8988T (cell line): Measurements from ENCODE around the gene LARGE1.

Experiments
- DNase-seq: peaks from one replicate; pipeline ENCODE4 v3.0.0; 2011

LARGE1 gene

DNA sequence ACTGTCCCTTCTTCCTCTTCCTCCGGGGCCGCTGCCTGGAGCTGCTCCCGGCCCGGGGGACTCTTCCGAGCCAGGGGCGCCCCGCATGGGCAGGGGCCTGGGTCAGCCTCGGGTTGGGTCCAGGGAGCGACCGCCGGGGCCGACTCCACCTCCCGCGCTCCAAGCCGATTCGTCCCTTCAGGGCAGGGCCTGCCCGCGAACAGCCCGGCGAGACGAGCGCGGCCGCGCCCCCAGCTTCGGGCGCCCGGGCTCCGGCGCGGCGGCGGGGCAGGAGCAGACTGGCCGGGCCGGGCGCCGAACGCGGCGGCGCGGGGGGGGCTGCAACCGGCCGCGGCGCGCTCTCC is at the start of gene LARGE1:
LARGE1 (minus strand) TSS at position 280 of the 344 bp plus-strand sequence.
- no peak for DNase-seq

DNA sequence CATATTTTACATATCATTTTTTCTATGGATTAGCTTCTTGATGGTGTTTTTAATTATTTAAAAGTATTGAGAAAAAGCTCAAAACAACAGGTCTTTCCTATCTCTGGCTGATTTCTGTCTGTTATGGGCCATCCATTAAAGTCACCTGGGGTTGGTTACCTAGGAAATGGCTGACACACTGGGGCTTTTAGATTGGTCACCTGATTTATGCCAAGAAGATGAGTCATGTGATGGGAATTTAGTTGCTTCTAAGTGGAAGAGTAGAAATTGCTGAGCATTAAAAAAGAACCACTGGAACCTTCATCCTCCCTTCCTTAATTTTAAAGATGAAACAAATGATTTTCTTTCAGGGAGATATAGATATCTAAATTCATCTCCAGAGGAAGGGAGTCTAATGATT is 48.8 kb upstream of the LARGE1 start:
- DNase-seq = no peak

DNA sequence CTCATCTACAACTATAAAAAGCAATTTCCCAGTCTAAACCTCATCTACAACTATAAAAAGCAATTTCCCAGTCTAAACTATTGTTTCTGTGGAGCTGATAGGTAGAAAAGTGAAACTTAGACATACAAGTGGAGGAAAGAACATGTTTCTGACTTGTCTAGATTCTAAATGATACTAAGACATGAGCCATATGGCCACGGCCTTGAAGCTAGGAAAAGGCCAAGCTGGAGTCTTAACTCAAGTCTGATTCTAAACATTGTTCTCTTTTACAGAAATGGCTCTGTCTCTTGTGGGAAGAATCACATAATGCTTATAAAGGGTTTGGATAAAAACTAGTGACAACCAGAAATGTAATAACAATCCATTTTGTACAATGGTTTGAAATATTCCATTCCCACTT is 43.8 kb upstream of the LARGE1 start:
- DNase-seq = no peak

DNA sequence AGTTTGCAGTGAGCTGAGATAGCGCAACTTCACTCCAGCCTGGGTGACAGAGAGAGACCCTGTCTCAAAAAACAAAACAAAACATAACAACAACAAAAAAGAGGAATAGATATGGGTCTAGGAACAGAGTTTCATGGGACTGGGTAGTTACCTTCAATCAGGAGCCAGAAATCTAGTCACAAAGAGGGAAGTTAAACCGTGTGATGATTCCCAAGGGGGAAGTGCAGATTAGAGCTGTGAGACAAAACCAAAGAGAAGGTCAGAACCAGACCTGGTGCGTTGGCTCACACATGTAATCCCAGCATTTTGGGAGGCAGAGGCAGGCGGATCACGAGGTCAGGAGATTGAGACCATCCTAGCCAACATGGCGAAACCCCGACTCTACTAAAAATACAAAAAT is 42.1 kb upstream of the LARGE1 start:
- DNase-seq = no peak

DNA sequence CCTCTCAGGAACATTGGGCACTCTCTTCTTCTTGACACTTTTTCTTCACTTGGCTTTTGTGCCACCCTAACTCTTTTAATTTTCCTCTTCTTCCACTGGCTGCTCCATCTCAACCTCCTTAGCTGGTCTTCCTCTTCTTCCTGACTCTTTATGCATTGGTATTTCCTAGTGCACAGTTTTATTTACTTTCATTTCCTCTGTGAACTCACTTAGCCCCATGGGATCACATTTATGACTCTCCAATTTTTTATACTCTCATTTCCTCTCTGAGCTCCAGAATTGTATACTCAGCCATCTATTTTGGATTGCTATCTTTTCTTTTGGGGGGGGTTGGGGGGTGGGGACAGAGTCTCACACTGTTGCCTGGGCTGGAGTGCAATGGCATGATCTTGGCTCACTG is 38.5 kb upstream of the LARGE1 start:
- no peak for DNase-seq

DNA sequence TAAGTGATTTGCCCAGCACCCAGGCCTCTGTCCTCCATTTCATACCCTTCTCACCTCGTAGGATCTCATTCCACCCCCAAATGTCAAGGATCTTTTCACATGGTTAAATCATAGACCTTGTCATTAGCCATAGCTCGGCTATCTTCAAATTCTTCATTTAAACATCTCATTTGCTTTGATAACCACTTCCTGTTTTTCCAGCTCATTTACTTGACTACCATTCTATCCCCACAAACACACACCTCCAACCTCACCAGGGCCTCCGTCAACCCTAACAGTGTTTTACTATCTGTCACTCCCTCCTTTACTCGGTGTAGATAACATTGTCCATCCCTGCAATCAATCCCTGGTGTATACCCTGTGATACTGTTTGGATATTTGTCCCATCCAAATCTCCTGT is 36.8 kb upstream of the LARGE1 start:
- DNase-seq = no peak

DNA sequence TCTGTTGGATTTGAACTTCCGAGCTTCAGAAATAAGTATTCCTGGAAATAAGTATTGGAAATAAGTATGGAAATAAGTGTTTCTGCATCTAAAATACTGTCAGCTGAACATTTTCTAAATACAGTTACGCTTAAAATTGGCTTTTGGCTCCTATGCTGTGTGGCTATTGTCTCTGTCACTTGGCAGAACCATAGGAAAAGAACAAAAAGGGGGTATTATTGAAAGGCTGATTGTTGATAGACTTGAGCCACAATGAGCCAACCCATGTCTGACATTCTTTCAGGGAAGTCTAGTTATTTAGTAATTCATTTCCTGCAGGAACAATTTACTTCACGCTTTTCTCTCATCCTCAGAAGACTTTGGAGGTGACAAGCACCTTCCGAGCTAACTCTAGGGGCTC is 32.5 kb upstream of the LARGE1 start:
- no peak for DNase-seq

DNA sequence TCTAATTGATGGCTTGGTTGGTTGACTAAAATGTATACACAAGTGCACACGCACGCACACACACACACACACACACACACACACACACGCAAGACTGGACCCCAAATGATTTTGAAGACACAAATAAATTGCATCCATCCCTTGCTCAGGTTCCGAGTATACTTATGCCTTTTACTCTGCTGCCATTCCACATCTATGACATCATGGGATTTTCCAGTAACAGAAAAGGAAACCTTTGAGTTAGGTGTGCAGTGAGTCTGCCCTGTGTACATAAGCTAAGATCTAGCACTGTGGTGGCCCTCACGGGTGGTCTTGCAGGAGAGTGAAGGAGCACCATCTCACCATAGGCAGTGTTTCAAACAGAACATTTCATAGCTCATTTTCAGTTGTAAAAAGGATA is 20.5 kb upstream of the LARGE1 start:
- no peak for DNase-seq

DNA sequence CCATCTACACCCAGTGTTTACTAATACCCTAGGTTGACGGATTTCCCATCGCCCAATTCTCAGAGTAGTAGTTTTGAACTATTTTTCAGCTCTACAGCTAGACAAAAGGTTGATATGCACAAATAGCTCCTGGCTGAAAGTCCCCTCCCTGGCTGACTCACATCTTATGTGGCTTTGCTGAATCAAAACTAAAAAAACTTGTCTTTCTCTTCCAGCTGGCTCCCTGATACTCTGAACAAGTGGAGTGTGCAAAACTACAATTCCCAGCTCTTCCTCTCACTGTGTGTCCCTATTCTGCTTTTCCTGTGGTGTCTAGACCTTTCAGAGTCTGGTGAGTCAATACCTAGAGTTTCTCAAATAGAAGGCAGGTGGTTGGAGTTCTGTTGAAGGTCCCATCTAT is 12.7 kb upstream of the LARGE1 start:
- DNase-seq = no peak

DNA sequence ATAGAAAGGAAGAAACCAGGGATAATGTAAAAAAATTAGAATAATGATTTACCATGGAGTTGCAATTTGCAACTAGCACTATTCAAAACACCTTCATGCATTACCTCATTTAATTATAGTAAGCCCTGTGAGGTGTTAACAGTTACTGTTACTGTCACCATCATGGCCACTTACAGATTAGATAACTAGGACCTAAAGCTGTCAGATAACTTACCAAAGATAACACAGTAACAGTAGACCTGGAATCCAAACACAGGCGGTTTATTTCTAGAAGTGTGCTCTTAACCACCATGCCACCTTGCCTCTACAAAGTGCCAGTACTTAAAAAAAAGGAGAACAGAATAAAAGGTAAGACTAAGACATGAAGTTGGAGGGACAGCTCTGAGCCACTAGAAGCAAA is 11.1 kb upstream of the LARGE1 start:
- no peak for DNase-seq

DNA sequence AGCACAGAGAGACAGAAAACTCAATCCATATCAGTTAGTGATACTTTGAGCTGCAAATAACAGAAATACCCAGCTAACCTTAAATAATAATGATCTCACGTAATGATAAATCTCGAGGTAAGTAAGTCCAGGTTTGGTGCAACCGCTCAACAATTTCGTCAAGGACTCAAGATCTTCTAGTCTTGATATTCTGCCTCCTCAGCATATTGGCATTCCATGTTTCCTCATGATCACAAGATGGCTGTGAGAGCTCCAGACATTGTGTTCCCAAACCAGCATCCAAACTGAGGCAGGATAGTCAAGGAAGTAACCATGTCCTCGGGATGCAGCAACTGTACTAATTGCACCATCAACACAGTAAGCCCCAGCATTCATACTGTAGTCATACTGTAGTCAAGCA is 7.5 kb upstream of the LARGE1 start:
- DNase-seq = no peak

DNA sequence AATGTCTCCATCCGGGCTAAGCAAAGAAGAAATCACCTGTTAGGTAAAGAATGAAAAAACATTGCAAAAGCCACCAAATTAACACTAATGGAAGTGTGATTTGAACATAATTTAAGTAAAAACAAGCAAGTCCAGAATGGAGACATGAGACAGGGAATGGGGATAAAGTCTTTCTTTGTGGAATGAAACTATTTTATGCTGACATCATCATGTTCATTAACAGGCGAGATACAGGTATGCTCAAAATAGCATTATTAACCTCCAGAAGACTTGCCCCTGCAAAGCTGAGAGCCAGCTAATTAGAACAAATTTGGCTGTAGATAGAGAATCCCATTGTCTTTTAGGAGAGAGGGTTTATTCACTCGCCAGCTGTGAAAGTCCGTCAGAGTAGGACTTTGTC is 4.9 kb upstream of the LARGE1 start:
- no peak for DNase-seq

DNA sequence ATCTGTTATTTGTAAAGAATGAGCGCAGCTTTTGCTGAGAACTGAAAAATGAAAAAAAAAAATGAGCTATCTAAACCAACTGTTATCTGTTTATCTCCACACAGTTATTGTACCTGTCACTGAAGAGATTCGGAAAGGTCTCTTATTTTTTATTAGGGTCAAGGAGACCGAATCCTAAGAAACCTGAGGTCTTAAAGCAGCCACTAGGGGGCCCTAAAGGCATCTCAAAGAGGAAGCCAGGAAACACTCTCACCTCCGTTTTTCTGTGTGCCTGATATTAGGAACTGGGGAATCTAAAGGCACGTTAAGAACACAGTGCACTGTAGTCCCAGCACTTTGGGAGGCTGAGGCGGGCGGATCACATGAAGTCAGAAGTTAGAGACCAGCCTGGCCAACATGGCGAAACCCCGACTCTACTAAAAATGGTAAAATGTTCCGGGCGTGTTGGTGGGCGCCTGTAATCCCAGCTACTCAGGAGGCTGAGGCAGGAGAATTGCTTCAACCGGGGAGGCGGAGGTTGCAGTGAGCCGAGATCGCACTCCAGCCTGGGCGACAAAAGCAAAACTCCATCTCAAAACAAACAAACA is 3.5 kb upstream of the LARGE1 start:
- DNase-seq = peak; percentile 37

DNA sequence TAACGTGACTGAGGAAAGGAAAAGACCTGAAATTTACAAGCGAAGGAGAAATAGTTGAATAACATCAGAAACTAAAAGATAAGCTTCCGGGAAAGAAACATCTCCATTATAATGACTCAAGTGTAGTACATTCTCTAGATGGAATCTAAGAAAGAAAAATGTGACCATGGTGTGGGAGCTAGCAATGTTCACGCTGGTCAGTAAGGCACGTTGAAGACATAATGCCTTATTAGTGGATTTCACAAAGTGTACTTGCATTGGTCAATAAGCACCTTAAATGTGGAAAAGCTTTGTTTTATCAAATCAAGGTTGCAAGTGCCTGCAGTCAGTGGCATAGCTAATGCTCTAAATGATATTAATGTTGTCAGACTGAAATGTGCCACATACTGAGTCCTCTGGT is 2.8 kb upstream of the LARGE1 start:
- DNase-seq = no peak

DNA sequence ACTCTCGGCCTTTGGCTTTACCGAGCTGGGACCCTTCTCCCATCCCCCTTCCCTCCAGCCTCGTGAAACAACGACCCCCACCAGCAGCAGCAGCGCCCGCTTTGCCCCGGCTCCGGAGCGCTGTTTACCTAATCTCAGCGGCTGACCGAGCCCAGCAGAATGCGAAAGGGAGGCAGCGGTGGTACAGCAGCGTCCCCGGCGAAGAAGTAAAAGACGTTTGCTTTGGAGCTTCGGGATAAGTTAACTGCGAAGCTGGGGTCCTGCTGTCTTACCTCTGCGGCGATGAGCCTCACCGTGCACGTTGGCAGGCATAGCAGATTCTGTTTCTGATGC is 2.0 kb upstream of the LARGE1 start:
- no peak for DNase-seq

DNA sequence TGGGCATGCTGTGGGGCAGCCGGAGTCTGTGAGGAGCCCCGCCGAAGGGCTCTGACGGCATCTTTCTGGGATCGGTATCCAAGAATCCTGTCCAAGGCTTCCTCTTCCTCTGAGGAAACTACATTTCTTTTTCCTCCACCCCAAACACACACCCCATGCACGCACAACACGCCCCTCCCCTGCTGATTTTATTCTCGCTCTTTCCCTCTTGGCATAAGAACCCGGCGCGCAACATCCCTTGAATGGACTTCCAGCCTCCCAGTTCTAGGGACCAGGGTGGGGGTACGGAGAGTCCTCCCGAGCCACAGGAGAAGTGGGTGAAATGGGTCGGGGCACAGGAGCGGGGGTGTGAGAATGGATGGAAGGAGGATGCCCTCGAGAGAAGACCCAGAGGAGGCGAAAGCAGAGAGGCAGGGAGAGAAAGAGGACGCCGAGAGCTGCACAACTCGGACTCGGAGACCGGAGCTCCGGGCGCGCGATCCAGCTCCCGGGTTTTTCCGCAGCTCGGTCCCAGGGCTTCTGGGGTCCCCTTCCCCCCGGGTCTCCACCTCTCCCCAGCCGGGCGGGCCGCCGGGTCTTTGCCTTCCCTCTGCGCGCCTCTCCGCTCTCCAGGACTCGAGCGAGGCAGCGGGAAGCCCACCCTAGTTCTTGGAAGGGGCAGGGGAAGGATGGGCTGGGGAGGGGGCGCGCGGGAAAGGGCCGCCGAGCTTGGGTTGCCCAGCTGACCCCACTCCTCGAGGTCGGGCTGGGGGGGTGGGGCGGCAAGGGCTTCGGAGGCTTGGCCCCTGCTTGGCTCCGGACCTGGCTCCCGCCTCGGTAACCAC is 1.5 kb upstream of the LARGE1 start:
- no peak for DNase-seq

DNA sequence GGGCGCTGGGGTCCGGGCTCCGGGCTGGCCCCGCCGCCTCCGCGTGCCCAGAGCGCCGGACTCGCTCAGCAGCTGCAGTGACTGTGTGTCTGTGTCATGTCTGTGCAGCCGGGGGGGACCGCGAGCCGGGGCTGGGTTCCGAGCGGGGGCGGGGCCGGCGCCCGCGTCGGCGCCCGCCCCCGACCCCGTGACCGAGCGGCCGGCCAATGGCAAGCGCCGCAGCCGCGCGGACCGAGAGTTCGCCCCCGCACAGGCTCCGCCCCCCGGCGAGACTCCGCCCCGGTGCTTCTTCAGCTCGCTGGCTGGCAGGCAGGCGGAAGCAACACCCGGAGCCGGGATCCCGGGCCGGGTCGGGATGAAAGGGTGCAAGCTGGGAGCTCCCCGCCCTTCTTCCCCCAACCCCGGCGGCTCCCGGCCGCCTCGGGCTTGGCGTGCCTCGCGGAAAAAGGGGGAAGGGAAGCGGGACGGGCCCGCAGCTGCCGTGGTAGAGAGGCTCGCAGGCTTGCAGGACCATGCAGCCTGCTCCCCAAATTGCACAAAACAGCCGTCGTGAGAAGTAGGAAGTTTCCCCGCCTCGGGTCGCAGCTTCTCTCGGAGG is 750 bp upstream of the LARGE1 start:
- peak; percentile 86 for DNase-seq

DNA sequence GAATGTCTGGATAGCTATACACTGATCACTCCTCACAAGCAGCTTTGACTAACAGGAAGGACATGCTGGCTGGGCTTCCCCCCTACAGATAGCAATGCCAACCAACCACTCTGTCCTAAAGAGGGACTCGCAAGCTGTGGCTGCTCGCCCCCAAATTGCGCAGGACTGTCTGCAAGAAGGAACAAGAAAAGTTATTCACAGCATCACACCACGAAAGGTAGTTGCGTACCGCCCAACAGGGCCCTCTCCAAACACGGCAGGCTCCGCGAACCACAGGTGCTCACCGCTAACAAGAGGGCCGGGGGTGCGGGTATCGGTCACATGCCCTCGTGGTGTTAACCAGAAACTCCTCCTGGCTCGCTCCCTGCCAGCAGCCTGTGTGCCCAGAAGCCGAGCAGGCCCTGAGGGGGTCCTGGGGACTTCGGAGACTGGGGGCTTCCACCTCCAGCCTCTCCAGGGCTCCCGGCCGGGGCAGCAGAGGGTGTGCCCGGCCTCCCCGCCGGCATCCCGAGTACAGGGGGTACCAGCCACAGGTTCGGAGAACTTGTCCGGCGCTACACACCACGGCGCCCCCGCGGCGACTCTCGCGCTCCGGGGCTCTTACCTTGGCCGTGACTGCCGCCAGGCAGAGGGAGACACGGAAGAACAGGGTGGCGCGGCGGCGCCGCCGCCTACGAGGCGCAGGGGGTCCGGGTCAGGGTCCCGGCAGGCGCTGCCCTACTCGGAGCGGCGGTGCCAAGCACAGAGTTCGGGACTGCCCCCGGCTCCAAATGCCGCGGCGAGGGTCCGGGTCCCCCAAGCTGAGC is 682 bp downstream of the LARGE1 start:
- DNase-seq = no peak

DNA sequence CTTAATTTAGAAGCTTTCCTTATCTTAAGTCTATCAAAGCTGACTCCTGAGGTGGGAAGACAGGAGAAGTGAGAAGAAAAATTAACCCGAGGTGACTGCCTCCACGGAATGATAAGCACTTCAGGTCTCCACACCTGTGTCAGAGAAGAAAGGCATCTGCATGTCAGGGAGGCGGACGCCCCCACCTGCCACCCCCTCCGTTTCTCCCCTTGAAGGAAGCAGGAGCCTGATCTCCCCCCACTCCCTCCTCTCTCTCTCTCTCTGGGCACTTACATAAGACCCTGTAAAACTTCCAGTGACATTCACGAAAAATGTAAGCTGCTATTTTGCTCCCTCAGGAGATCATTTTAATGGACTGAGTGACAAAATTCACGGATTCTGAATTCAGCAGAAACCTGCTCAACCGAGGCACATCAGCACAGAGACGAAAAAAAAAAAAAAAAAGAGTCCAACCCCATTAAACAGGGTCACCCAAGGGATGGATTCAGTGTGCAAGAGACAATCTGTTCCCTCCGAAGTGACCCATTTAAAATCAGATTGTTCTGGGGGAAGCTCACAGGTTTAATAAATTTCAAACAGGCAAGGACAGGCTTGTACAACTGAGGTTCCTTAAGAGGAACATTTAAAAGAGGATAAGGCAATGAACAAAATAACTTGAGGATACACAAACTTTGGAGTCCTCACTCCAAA is 1.5 kb downstream of the LARGE1 start:
- DNase-seq = no peak

DNA sequence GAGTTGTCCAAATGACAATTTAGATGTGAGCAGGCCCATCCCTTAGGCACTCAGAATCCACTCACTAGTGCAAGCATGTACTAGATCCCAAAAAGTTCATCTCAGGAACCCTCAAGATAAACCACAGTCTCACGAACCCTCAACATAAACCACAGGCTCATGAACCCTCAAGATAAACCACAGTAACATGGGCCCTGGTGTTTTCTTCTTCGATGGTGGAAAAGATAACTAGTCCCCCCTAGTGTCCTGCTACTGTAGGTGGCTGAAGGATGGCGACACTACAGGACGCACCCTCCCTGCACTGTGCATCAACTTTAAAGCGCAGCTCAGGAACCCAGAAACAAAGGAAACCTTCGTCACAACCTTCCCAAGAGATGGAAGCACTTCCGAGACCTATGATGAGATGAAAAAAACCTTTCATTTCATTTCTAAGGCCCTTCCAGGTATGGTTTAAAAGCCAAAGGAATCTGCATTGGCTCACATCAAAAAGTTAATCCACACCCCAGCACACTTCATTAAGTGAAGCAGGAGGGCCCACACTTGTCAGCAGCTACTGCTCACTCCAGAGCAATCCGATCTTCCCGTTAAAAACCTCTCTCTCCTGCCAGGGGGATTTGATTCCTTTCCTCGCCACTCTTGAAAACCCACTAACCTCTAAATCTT is 2.4 kb downstream of the LARGE1 start:
- DNase-seq = no peak

DNA sequence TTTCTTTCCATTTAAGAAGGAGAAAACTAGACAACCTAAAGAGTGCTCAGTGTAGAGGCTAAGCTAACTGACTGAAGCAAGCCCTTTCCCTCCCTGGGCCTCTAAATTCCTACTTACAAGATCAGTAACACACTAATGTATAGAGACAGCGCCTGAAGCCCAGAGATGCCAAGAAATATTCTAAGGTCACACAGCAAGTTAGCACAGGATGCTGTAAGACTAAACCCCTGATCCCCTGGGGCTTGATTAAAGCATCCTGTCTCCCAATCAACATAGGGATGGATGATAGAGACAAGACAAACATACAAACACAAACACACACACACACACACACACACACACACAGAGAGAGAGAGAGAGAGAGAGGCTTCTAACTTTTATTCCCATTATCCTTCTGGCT is 5.6 kb downstream of the LARGE1 start:
- no peak for DNase-seq

DNA sequence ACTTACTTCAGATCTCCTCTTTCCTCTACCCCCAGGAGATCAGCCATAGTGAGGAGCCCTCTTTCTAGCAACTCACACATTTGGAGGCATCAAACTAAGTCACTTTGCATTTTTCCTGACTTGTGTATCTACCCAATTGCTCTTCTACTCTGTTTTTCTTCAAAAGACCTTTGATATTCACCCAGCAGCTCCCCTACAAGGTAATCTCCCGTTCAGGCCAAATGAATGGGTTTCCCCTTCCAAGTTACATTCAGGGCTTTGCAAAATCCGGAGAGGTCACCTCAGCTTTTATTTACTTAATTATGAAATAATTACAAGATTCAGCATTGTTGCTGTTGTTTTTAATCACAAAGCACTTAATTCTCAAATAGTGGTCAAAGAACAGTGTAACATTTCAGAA is 6.1 kb downstream of the LARGE1 start:
- no peak for DNase-seq

DNA sequence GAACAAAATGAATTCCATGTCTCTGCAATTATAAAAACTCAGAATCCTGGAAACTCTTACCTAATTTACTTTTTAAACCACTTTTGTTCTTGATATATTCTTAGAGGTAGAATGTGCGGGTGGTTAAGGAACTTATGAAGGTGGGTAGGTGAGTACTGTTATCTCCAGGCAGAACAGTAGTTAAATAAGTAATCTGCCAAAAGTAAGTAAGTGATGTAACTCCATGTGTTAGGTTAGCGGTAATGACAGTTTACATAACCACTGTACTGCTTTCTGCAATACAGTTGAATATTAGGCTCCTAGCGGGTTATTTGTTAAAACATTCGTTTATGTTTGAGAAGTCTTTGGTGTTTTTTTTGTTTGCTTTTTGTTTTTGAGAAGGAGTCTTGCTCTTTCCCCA is 7.1 kb downstream of the LARGE1 start:
- no peak for DNase-seq
